Suppressor macrophage (primary cell): ENCODE data around the gene ZBTB25.

Experiments
- DNase-seq, 4 experiments: peaks; one replicate each; pipeline ENCODE4 v3.0.0-alpha.2; 2020 to 2022

The ZBTB25 gene

DNA sequence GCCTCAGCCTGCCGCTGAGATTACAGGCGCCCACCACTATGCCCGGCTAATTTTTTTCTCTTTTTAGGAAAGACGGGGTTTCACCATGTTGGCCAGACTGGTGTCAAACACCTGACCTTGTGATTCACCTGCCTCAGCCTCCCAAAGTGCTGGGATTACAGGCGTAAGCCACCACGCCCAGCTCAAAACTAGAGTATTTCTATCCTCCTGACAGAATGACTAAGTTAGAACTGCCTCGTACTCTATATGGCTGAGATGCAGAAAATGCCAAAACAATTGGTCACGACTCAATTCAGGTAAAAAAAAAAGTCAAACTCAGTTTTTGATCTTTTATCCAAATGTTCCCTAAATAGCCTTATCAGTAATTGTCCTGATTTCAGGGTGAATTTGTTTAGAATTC lies 27.2 kb downstream of the ZBTB25 start:
- no peak for DNase-seq

DNA sequence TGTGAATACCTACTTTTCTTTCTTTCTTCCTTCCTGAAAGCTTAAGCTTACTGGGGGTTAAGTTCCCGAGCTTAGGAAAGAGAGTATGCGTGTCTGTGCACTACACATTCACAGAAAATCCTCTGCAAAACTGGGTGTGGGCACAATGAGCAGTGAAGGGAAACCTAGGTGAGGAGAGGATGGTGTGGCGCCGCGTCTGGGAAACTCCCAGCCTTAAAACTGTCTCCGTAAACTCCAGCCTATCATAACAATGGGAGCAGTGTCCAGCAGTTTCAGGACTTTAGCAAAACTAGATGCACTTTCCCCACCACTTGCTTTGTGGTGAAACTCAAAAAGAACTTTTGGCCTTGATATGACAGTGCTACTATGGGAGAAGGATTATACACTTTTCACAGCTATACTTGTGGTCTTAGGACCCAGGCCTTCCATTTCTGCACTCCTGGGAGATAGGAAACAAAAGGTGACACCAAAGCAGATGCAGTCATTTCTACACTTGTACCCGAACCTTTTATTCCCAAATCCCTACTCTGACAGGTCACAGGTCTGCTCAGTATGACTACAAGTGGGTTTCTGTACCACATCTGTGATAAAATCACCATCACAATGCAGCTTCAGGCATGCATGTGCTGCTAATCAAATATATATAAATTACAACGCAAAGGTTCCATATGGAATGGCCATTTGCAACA lies 27.9 kb downstream of the ZBTB25 start:
- DNase-seq: no peak

DNA sequence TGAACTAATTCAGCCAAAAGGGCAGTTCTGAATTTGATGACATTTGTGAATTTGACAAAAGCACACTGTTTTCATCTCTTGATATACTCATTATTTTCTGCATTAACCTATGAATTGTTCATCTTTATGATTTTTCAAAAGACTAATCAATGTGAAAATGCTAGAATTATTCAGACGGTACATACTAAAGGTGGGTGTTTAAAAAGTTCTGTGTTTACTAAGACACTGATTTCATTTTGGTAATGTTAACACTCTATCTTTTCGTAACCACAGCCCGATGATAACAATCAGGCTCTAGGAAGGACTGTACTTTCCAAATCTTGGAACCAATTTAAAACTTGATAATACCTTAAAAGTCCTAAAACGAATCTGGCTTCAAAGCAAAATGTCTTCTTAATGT lies 28.9 kb downstream of the ZBTB25 start:
- DNase-seq: no peak

DNA sequence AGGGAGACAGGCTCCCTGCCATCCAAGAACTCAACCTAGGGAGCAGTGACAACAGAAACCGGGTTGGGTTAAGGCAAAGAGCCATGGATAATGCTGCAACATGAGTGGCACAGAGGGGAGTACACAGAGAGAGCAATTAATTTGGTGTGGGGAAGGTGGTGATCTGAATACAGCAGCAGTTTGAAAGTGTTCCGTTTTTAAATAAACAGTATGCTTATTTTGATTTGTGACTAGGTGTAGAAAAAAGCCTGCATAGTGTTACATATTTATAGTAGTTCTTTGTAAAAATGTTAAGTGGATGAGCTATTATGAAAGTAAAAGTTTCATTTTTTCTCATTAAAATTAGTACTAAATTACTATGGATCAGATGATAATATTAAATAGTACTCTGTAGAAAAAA lies 29.6 kb downstream of the ZBTB25 start:
- DNase-seq: no peak

DNA sequence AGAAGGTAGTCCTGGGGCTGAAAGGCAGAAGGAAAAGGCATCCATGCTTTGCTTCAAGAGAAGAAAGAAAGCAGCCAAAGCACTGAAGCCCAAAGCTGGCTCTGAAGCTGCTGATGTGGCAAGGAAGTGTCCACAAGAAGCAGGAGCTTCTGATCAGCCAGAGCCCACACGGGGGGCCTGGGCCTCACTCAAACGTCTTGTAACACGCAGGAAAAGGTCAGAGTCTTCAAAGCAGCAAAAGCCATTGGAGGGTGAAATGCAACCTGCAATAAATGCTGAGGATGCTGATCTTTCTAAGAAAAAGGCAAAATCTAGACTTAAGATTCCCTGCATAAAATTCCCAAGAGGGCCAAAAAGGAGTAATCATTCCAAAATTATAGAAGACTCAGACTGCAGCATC lies 35.2 kb downstream of the ZBTB25 start:
- no peak for DNase-seq

DNA sequence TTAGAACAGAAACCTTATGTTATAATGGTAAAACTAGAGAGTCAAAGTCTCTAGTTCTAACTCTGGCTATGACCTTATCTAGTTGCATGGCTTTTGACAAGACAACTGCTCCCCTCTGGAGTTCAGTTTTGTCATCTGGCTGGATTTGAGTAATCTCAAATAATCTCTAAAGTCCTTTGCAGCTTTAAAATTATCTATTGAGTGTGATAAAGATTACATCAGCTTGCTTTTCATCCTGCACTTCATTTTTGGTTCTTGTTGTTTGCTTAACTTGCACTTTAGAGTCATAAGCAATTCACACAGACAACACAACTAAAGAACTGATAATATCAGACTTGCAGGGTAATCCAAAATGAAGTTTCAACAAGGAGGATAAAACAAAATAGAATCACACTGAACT lies 36.1 kb downstream of the ZBTB25 start:
- DNase-seq: no peak

DNA sequence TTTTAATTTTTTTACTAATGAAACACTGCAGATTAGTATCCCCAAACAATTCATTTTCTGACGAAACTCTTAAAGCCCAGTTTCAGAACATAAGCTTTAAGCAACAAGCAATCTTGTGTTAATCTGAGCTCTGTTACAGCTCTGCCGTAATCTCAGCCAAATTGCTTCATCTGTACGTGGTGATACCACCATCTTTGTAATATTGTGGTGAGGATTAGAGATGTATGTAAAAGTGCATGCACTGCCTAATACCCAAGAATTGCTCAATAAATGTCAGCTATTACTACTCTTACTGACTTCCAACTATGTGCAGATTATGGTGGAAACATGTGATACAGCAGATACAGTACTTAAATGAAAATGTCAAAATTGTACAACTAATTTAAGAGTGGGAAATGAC lies 36.5 kb downstream of the ZBTB25 start:
- peak; percentile 36 to 77 (median 56) for DNase-seq

DNA sequence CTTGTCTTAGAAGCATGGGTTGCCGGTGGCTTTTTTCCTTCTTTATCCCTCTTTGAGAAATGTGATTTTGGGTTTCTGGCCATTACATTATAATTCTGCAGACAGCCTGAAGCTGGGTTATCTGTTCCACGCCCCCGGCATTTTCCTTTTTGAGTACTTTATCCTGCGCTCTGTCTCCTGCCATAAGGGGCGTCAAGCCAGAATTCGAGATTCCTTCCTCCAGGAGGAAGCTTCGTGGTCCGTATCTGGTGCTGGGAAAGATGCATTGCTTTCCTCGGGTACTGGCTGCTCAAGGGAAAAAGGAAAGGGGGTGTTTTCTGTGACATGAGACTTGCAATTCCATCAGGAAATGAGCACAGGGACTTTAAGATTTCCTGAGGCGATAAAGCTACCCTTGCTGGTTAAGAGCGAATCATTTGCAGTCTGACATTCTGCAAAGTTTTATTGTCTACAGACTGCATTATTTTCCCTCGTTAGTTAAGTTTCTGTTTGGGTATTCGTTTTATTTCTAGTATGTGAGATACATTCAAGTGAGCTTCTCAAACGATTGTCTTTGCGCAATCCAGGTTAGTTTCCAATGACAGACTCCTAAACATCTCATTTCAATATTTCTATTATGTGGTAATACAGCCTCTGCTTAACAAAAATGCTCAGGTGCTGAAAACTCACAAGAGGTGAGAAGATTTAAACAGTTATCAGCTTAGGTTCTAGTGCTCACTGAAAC lies 37.6 kb downstream of the ZBTB25 start:
- peak in 3 of 4 experiments; percentile 9 to 19 (median 12) for DNase-seq

DNA sequence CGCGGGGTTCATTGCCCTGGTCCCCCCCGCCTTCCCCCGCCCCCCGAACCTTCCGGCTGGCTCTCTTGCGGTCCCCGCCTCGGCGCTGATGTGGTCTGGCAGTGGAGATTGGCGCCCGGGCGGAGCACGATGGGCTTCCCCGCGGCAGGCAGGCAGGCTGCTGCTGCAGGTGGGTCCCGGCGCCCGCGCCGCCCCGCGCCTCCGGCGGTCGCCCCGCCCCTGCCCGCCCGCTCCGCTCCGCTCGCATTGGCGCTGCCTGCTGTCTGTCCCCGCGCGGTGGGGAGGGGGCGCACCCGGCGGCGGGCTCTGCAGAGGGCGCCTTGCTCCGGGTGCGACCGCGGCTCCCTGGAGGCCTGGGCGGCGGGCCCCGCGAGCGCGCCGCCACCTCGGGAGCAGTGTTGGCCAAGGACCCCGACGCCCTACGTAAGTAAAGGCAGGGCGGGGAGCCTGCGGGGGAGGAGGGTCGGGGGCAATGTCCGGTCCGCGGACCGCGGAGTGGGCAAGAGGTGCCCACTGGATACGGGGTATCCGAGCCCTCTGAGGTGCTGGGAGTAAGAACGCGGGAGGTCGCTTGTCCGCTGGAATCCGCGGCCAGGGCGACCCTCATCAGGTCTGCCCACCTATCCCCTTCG lies 38.3 kb downstream of the ZBTB25 start, which contains the start of gene AKAP5:
AKAP5 (plus strand) TSS at position 309 of the 632 bp plus-strand sequence. CDS start 2,896 bp downstream, outside the sequence.
- peak in 3 of 4 experiments; percentile 7 to 53 (median 36) for DNase-seq

DNA sequence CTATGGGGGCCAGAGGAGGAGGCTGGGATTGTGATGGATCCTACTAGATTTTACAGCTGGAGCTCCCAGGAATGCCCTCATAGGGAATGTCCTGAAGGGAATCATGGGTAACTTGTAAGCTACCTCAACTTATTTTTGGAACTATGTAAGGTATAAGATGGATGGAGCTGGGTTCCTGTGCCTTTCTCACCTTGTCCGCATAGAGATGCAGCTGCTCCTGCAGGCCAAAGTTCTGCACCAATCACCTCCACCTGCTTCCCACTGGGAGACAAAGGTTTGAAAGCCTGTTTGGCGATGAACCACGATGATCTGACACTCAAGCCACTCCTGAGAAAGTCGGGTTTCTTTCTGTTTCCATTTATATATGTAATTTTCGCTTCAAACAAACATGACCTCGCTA lies 39.0 kb downstream of the ZBTB25 start:
- no peak for DNase-seq

DNA sequence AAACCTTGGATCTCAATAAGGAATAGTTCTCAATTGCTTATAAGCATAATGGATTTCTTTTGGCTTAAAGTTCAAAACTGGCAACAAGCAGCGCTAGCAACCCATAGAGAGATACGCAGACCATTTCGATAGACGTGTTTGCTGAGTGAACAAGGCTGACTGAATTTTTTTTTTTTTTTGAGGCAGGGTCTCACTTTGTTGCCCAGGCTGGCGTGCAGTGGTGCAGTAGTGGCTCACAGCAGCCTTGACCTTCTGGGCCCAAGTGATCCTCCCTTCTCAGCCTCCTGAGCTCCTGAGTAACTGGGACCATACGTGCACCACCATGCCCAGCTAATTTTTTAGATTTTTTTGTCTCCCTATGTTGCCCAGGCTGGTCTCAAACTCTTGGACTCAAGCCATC lies 39.8 kb downstream of the ZBTB25 start:
- no peak for DNase-seq

DNA sequence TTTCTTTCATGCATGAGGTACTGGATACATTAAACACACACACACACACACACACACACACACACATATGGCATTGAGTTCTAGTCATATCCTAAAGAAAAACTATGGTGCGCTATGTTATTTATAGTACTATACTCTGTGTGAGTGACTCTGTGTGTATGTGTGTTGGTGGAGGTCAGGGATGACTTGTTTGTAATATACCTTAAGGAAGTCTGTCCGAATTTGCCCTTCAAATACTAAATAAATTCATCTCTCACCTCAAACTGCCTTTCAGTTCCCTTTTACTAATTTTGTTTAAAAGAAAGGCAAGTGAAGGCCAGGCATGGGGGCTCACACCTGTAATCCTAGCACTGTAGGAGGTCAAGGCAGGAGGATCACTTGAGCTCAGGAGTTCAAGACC lies 40.4 kb downstream of the ZBTB25 start:
- DNase-seq: no peak

DNA sequence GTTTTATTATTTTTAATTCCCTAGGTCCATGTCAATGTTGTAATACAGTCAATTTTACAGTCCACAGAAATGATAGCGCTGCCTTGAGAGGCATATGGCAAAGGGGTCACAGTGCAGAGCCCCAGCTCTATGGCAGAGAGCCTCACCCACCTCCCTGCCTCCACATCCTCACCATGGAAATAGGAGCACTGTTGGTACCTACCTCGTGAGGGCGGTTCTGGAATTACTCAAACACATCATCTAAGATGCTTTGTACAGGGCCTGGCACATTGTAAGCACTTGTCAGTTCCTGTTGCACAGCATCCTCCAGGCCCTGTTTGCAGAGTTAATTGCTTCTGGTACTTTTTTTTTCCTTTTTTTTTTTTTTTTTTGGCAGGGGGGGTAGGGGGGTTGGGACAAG lies 42.4 kb downstream of the ZBTB25 start:
- DNase-seq: no peak

DNA sequence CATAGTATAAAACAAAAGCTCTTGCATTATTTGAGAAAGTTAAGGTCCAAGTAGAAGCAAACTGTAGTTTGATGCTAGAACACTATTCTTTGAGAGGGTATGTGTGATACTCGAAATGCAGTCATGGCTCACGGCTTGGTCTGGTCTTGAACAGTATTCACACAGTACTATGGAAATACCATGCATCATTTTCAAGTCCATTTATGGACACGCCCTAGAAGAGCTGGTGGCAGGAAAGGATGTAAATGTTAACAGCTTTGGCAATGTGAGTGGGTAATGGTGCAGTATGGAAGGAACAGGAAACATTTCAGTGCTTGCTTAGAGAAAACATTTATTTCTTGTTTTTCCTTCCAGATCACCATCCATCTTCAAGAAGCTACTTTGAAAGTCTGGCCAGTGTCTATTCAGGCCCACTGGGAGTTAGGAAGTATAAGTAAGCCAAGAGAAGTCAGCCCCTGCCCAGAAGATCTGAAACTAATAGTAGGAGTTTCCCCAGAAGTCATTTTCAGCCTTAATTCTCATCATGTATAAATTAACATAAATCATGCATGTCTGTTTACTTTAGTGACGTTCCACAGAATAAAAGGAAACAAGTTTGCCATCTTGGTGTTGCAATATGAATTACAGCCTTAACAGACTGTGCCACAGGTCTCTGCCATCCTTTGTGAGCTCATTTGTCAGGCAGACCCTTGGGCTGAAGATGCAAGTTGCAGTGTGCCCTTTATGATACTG lies 44.1 kb downstream of the ZBTB25 start:
- no peak for DNase-seq

DNA sequence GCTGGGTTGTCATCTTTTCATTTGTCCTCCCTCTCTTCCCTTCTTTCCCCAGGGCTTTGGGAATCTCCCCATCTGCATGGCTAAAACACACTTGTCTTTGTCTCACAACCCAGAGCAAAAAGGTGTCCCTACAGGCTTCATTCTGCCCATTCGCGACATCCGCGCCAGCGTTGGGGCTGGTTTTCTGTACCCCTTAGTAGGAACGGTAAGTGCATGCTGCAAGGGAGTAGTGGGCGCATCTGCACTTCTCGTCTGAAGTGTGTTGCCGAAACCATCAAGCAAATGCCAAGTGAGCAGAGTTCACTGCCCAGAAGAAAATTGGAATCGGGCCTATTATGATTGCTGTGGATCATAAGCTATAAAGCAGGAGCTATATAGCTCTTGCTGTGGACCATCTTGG lies 49.0 kb downstream of the ZBTB25 start:
- no peak for DNase-seq

DNA sequence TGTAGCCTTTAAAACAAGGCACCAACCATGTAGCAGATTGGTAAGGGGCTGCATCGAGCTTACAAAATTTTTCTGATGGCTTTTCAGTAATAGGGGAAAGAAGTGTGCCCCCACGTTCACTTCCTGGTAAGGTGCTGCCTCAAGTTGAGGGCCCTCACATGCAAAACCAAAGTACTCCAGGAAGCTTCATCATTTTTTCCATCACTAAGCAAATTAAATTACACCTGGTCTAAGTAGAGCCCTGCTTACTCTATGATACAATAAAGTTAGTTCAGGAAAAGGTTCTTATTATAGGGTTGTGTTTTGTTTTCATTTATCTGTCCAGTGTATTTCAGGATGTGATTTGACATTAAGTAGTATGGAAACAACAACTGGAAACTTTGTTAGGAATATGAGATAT lies 53.4 kb downstream of the ZBTB25 start:
- no peak for DNase-seq

DNA sequence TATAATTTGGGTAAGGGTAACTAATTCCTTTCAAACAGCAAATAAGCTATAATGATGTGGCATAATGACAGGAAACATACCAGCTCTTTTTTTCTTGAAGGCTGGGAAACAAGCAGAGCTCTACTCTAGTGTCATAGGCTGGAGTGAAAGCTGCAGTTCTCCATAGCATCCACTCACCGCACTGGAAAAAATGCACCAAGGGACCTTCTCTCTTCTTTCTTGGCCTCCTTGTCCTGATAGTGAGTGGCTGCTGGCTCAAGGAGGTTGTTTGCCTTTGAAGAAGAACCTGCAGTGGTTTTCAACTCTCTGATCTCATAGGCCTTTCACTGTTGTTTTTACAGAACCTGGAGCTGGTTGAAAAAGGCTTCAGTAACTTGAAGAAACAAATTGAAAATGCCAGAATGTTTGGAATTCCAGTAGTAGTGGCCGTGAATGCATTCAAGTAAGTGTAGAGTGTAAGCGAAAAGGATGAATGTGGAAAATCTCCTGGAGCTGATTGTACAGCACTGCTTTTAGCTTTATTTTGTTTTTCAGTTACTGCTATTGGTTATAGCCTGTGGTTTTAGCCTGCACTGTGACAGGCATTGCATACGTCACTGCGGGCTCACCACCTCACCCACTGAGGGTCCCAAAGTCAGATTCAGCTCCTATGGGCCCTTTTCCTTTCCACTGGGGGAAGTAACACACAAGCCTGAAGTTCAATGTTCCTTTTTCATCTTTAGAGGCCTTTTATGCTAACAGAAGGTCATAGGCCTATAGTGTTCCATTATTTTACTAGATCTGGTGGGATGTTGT lies 55.6 kb downstream of the ZBTB25 start:
- DNase-seq: no peak

DNA sequence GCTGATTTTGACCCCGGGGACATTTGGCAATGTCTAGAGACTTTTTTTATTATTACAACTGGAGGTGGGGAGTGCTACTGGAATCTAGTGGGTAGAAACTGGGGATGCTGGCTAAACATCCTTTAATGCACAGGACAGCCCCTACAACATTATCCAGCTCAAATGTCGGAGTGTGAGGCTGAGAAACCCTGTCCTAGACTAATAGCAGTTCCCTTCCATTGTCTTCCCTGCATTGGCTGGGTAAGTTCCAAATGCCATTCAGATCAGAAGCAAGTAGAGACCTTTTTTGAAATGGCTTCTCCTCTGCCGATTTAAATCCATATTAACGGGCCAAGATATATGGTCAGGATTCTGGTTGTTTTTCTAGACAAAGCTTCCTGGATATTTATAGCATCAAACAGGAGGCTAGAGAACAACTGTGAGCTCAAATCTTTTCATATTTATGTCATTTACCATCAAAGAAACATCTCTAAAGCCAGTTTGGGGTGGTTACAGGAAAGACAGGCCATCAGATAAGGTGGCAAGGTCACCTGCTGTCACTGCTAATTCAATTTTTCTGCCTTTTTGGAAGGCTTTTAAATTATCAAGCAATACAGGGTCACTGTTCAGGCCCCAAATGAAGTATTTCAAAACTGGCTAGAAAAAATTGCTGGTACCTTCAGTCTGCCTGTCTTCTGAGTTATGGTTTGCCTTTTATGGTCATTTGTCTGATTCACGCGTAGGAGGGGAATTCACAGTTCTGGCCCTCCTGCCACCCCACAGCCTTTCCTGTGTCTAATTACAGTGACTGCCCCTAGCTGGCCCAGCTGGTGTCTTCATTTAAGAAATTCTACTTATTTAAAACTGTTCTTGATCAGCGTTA lies 58.4 kb downstream of the ZBTB25 start:
- DNase-seq: peak; percentile 41 to 77 (median 72)

DNA sequence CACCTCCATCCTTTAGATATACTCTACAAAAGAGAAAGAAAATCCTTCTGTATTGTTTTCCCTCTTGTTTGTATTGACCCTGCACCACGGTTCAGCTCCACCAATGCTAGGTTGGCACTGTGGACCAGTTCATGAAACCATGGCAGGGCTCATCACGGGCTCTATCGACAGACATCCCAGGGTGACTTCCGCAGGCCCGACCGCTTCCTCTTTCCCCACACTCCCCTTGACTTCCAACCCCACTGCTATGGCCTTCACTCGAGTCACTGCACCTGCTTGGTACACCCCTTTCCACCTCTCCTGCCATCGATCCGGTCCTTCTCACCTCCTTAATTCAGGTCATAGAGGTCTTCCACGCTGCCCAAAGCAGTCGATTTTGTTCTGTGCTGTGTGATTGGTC lies 59.5 kb downstream of the ZBTB25 start:
- DNase-seq: no peak

DNA sequence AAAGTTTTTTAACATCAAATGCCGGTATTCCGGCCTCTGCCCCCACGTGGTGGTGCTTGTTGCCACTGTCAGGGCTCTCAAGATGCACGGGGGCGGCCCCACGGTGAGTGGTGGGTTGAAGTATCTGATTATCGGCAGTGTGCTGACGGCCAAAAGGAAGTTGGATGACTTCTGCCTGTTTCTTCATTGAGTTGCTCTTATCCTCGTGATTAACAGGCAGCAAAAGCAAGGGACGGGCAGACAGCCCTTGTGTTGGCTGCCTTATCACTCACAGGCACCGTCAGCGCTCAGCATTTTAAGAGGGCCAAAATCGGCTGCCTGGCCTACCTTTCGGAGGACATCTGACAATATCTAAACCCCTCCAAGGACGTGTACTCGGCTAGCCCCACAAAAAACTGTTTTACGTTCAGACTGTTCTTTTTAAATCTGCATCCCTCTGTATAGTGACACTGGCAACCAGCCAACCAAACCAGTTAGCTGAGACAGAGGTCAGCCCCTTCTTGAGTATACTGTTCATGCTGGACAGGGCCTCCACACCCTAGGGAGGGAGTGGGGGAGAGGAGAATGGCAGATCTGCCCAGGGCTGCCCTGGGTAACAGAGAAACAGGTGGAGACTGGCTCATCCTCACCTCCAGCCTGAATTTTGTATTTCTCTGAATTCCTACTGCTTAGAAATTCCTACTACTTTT lies 61.2 kb downstream of the ZBTB25 start:
- DNase-seq: no peak

DNA sequence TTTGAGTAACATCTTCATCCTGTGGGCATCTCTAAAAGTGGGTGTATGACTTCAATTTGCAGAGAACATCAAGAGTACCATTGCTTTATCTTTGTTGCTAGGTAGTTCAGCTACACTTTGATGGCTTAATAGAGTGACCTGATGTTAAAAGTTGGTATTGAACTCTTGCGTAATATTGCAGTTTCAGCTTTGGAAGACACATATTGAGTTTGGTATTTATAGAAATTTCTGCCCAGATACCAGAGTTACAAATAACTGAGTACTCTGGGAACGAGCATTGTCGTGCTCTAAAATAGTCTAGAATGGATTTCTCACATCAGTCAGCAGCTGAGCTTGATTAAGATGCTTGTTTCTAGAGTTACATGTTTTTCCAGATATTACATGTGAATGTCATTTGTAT lies 63.1 kb downstream of the ZBTB25 start:
- peak in 1 of 4 experiments; percentile 18 for DNase-seq
